Stimulated activated CD4-positive, alpha-beta T cell treated with anti-CD3 and anti-CD28 coated beads, Interleukin-1b, Interleukin-23, amount 100 ng/mL, for 1 hour (primary cell): ENCODE results near the gene CBFA2T2.
A peak's percentile ranks its signal among the peaks of the same experiment; 100 is the strongest.
"Not testable (repeated sequence)": the region's sequence is repeated elsewhere in the genome, so short reads cannot be mapped to it uniquely, and the experiment has no call there.

Experiments used
- DNase-seq, 2 donors: peaks; one replicate each; pipeline ENCODE4 v3.0.0-alpha.2; 2020; ENCODE audit warnings: low read depth in 2 of 2

Gene CBFA2T2

GRCh38 chr20:33470866-33471265, 19.0 kb upstream of the CBFA2T2 start:
- DNase-seq = no peak

DNA sequence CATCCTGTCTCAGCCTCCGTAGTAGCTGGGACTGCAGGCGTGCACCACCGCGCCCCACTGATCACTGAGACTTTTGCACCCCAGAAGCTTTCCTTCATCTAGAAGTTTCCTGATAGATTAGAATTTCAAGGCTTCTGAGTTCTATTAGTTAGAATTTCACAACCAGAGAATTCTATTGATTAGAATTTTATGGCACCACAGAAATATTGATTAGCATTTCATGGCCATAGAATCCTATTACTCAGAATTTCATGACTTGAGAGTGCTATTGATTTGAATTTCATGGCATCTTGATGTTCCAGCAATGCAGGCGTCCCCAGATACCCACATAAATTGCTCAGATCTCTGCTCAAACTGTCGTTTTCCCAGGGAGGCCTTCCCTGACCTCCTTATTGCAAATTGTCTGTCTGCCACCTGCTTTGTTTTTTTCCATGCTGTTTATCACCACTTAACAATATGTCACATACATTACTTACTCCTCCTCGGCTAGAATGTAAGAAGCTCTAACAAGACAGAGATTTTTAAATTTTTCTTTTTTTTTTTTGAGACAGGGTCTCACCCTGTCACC, 16.9 kb upstream of the CBFA2T2 start:
- no peak for DNase-seq

DNA sequence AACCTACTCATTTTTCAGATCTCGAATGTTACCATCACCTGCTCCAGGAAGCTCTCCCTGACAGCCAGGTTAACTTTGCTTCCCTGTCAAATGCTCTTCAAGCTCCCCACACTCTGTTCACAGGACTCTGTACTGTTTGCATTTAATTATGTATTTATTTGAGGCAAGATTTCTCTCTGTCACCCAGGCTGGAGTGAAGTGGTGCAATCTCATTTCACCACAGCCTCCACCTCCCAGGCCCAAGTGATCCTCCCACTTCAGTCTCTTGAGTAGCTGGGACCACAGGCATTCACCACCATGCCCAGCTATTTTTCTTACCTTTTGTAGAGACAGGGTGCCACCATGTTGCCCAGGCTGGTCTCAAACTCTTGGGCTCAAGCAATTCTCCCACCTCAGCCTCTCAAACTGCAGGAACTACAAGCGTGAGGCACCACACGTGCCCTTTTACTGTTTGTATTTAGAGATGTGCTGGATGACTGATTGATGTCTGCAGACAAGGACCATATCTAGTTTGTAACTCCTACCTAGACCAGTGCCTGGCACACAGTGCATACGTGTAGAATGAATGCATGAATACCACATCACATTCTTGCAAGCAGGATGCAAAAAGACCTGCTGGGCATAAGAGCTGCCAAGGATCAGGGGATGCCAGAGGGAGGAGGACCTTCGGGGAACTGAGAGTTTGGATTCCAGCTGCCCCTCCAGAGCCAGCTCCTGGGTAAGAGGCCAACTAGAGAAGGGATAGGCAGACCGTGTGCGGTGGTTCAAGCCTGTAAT, 15.6 kb upstream of the CBFA2T2 start:
- DNase-seq = no peak

GRCh38 chr20:33474963-33475362, 14.9 kb upstream of the CBFA2T2 start:
- DNase-seq = no peak

GRCh38 chr20:33475381-33476152, 14.3 kb upstream of the CBFA2T2 start:
- no peak for DNase-seq

GRCh38 chr20:33477386-33478234, 12.3 kb upstream of the CBFA2T2 start:
- DNase-seq = no peak

- DNase-seq = no peak
Measured at GRCh38 chr20:33480048-33480447, 9.8 kb upstream of the CBFA2T2 start.

- no peak for DNase-seq
Measured at GRCh38 chr20:33481431-33481941, 8.4 kb upstream of the CBFA2T2 start.

GRCh38 chr20:33482581-33482980, 7.3 kb upstream of the CBFA2T2 start:
- no peak for DNase-seq

DNA sequence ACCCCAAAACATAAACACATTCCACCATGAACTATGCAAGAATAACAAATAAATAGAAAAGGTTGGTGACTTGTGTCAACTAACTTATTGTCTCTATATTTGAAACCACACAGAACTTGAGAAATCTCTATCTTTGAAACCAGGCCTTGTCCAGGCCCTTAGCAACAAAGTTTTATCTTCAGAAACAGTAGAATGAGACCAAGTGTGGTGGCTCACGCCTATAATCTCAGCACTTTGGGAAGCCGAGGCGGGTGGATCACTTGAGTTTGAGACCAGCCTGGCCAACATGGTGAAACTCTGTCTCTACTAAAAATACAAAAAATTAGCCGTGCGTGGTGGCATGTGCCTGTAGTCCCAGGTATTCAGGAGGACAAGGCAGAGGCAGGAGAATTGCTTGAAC, 6.7 kb upstream of the CBFA2T2 start:
- DNase-seq = not testable (repeated sequence)

- no peak for DNase-seq
Measured at GRCh38 chr20:33488201-33488600, 1.7 kb upstream of the CBFA2T2 start.

DNA sequence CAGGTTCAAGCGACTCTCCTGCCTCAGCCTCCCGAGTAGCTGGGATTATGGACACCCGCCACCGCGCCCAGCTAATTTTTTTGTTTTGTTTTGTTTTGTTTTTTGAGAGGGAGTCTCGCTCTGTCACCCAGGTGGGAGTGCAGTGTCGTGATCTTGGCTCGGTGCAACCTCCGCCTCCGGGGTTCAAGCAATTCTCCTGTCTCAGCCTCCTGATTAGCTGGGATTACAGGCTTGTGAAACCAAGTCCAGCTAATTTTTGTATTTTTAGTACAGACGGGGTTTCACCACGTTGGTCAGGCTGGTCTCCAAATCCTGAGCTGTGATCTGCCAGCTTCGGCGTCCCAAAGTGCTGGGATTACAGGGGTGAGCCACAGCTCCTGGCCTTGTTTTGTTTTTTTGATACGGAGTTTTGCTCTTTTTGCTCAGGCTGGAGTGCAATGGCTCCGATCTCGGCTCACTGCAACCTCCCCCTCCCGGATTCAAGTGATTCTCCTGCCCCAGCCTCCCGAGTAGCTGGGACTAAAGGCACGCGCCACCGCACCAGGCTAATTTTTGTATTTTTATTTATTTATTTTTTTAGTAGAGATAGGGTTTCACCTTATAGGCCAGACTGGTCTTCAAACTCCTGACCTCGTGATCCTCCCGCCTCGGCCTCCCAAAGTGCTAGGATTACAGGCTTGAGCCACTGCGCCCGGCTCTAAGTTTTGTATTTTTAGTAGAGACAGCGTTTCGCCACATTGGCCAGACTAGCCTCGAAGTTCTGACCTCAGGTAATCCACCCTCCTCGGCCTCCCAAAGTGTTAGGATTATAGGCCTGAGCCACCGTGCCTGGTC, 1.0 kb upstream of the CBFA2T2 start:
- DNase-seq = not testable (repeated sequence)

DNA sequence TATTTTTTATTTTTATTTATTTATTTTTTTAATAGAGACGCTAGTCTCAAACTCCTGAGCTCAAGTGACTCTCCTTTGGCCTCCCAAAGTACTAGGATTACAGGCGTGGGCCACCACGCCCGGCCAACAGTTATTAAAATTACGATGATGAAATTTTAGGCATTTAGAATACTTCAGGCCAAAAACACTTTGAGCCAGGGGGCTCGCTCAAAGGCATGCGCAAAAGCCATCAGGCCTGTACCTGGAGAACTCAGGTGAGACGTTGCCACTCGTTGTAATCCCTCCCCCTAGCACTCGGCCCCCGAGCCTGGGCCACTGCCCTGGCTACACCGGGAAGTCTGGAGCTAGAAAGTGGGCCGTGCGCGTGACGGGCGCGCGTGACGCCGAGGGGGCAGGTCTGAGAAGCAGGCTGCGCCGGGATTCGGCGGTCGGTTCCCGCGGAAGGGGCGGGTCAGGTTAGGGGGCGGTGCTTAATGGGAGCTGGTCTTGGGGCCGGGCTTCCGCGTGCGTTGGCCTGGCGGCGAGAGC, 337 bp upstream of the CBFA2T2 start:
- DNase-seq = peak; percentile 97 to 98

GRCh38 chr20:33490934-33491656, 1.2 kb downstream of the CBFA2T2 start:
- DNase-seq = no peak

DNA sequence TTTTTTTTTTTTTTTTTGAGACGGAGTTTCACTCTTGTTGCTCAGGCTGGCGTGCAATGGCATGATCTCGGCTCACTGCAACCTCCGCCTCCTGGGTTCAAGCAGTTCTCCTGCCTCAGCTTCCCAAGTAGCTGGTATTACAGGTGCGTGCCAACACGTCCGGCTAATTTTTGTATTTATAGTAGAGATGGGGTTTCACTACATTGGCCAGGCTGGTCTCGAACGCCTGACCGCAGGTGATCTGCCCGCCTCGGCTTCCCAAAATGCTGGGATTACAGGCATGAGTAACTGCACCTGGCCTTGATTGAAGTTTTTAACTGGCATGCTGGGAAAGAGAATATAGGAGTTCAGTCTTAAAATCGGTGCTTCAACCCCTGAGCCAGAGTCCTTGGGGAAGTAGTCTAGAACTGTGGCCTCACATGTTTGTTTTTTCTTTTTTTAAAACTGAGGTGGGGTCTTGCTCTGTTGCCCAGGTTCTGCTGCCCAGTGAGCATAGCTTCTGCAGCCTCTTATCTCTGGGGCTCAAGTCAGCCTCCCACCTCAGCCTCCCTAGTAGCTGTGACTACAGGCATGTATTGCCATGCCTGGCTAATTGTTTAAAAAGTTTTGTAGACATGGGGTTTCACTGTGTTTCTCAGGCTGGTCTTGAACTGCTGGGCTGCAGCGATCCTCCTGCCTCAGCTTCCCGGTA, 3.3 kb downstream of the CBFA2T2 start:
- DNase-seq = no peak

DNA sequence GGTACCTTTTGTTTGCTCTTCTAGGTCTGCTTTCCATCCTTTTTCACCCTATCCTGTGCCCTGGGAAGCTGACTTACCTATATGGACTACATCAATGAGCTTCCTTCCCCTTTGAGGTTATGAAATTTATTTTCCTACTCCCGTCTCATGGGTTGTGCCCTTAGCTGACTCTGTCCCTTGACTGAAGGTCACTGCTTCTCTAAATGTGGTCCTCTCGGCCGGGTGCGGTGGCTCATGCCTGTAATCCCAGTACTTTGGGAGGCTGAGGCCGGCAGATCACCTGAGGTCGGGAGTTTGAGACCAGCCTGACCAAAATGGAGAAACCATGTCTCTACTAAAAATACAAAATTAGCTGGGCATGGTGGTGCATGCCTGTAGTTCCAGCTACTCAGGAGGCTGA, 6.9 kb downstream of the CBFA2T2 start:
- not testable (repeated sequence) for DNase-seq

- DNase-seq = no peak
Measured at GRCh38 chr20:33499355-33499754, 9.5 kb downstream of the CBFA2T2 start.

GRCh38 chr20:33501000-33501399, 11.1 kb downstream of the CBFA2T2 start:
- no peak for DNase-seq

- no peak for DNase-seq
Measured at GRCh38 chr20:33503564-33503963, 13.7 kb downstream of the CBFA2T2 start.
